Ovary (tissue), 3 donors: ENCODE data around the gene TCEAL4.

ENCODE experiments used
- CTCF ChIP-seq, 3 donors: fragments of 450-650 bp in 2 of 3; fragments of 200-600 bp in 1 of 3; IDR thresholded peaks; one replicate each; pipeline versions ENCODE4 v1.5.1 to v1.8.0; 2016 to 2022; ENCODE audit warnings: antibody characterized with exemption in 3 of 3, mild to moderate bottlenecking in 1 of 3
- EP300 ChIP-seq: sonication (generic); formaldehyde crosslinking; IDR thresholded peaks from one replicate; pipeline ENCODE4 v1.6.1; 2017; ENCODE audit warnings: antibody characterized with exemption
- POLR2A ChIP-seq: fragments of 450-650 bp; IDR thresholded peaks from one replicate; pipeline ENCODE4 v1.6.1; 2017; ENCODE audit warnings: antibody characterized with exemption, mild to moderate bottlenecking, moderate library complexity
- donor health status: DM: no; HTN: no; CAD: no.

DNA sequence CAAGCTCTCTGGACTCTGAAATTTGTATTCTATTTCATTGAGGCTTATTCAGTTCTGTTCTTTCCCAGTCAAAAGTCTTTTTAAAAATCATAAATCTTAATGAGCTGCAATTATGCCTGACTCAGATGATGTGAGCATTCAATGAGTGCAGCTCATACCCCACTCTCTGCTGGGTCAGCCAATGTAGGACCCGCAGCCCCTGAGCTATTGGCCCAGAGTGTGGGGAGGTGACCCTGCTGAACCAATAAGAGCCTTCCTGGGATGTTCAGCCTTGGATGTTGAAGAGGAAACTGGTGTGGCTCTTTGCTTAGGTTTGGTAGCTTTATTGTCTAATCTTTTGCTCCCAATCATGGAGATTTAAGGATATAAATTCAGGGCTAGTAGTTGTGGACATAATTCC, 12.1 kb upstream of the TCEAL4 start:
- TF ChIP-seq CTCF (IDR thresholded peaks at IDR 0.05) (no peak), POLR2A (no peak), EP300 (no peak)
